SK-N-MC (cell line): ENCODE measurements around the gene TPO.

ENCODE experiments used
- EZH2 ChIP-seq: fragments of 200-600 bp; sonication (generic); IDR thresholded peaks from one replicate; pipeline ENCODE4 v1.6.1; 2017; ENCODE audit warnings: antibody characterized with exemption
- FOXP2 ChIP-seq: optimal IDR thresholded peaks from 2 replicates; pipeline ENCODE3; 2011; ENCODE audit warnings: mild to moderate bottlenecking, moderate library complexity; ENCODE audit not compliant: insufficient read depth; ENCODE audit errors: extremely low read length, control extremely low read depth
- POLR2AphosphoS5 ChIP-seq: IDR thresholded peaks from 2 replicates; pipeline ENCODE4 v1.6.1; 2012; ENCODE audit warnings: mild to moderate bottlenecking, low read depth, low read length, borderline replicate concordance

- TF ChIP-seq POLR2AphosphoS5 (no peak), EZH2 (no peak), FOXP2 (no peak)
Measured at GRCh38 chr2:1479346-1479745, 66.1 kb downstream of the TPO start.
